Activated CD8-positive, alpha-beta memory T cell treated with anti-CD3 and anti-CD28 coated beads for 36 hours (primary cell): ENCODE data around the gene RNASEH1. TPM values are rescaled to one million over a fixed set of nuclear protein-coding genes. Genes with fewer than 3 reads are reported as not detected.

Source experiments
- CTCF ChIA-PET: fragments of 350-600 bp; sonication (Branson Sonifier 250); formaldehyde crosslinking; loops from one replicate; lab custom pipeline; 2021; ENCODE audit warnings: antibody characterized with exemption; lab: Charles Lee
- POLR2A ChIA-PET: fragments of 350-600 bp; sonication (Branson Sonifier 250); formaldehyde crosslinking; loops from one replicate; lab custom pipeline; 2021; ENCODE audit warnings: antibody characterized with exemption; lab: Charles Lee
- total RNA-seq, 2 experiments: library from RNA; stranded (reverse); gene quantifications; one replicate each; pipeline ENCODE4 v1.2.3, GENCODE V29; 2021

RNASEH1 gene
- total RNA-seq, 2 experiments from 2014 or later, result 38.6 to 41.4 TPM

GRCh38 chr2:3595985-3596384 is 37.9 kb upstream of the RNASEH1 start:
- ChIA-PET CTCF (no interaction called here), POLR2A (no interaction called here)

- ChIA-PET CTCF (no interaction called here), POLR2A (no interaction called here)
Observed at GRCh38 chr2:3595404-3595803, 37.3 kb upstream of the RNASEH1 start.

DNA sequence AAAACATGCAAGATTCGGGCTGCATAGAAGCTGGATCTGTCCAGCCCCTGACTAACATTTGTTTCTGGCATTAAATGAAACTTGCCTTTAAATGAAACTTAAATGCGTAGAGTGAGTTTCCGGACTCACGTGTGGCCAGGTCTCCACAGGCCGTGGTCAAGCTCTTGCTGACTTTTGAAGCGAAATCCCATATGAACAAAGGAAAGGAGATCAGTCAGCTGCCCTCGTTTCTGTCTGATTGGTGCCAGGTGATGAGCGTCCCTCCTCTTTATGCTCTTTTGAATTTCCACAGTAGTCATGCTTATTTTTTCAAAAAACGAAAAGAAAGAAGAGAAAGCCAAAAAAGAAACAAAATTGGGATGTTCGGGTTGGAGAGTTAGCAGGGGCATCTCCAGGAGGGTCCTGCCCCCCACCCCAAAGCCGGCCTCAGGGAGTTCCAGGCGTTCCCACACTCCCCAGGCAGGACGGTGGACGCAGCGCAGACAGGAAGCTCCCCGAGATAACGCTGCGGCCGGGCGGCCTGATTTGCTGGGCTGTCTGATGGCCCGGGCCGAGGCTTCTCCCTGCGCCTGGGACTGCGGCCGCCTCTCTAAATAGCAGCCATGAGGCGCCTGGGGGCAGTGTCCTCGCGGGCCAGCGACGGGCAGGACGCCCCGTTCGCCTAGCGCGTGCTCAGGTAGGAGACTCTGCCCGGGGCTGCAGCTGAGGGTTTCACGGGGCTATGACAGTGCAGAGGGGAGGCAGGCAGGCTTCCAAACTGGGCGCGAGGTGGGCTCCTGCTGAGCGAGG is 36.6 kb upstream of the RNASEH1 start, which contains the start of gene COLEC11:
TSS of gene COLEC11 (plus strand) at position 620 of the 789 bp plus-strand sequence. CDS start 9,229 bp downstream, outside the sequence.
- ChIA-PET CTCF (interaction anchor here (1.3 kb wide), 1 partner anchor 51 kb away, joined by 3 read pairs; no protein-coding TSS in a partner anchor), POLR2A (no interaction called here)

GRCh38 chr2:3589086-3589485 is 31.0 kb upstream of the RNASEH1 start:
- ChIA-PET CTCF (no interaction called here), POLR2A (no interaction called here)

GRCh38 chr2:3588084-3588483 is 30.0 kb upstream of the RNASEH1 start:
- POLR2A ChIA-PET, result interaction anchor here (0.6 kb wide), 1 partner anchor 132 kb away, joined by 6 read pairs; no protein-coding TSS in a partner anchor
- CTCF ChIA-PET, result no interaction called here

DNA sequence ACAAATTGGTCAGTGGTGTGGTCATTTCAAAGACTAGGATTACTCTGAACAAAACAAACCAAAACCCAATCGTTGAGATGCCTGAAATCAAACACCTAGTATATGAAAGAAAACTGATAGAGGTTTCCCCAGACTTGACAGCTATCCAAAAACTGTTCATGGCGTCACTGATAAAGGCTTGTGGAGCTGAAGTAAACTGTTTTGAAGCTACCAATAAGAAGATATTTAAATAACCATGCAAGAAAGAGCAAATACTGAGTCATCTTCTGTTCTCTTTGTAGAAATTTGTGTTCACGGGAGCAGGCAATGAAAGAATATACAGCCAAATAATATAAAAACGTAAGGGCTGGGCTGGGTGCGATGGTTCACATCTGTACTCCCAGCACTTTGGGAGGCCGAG is 29.3 kb upstream of the RNASEH1 start:
- CTCF ChIA-PET, result interaction anchor here (0.7 kb wide), 2 partner anchors 89 to 716 kb away, joined by 3 read pairs; no protein-coding TSS in a partner anchor
- POLR2A ChIA-PET, result no interaction called here

DNA sequence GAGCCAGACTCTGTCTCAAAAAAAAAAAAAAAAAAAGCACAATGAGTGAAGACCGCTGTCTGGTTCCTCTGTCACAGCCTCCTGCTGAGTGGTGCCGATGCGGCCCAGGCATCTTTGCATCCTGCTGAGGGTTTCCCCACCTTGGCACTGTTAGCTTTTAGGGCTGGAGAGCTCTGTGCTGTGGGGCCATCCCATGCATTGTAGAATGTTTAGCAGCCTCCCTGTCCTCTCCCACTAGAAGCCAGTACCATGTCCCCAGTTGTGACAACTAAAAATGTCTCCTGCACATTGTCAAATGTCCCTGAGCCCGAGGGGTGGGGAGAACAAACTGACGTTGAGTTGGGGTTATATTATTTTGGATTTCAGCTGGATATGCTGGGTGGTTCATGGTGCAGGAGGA is 28.9 kb upstream of the RNASEH1 start:
- CTCF ChIA-PET, result interaction anchor here (0.7 kb wide), 2 partner anchors 90 to 716 kb away, joined by 3 read pairs; no protein-coding TSS in a partner anchor
- POLR2A ChIA-PET, result no interaction called here

GRCh38 chr2:3586220-3586619 is 28.1 kb upstream of the RNASEH1 start:
- CTCF ChIA-PET, result no interaction called here
- POLR2A ChIA-PET, result no interaction called here

GRCh38 chr2:3585261-3586109 is 27.4 kb upstream of the RNASEH1 start:
- POLR2A ChIA-PET, result no interaction called here
- CTCF ChIA-PET, result interaction anchor here (0.9 kb wide), 1 partner anchor 12 kb away, joined by 3 read pairs; no protein-coding TSS in a partner anchor

DNA sequence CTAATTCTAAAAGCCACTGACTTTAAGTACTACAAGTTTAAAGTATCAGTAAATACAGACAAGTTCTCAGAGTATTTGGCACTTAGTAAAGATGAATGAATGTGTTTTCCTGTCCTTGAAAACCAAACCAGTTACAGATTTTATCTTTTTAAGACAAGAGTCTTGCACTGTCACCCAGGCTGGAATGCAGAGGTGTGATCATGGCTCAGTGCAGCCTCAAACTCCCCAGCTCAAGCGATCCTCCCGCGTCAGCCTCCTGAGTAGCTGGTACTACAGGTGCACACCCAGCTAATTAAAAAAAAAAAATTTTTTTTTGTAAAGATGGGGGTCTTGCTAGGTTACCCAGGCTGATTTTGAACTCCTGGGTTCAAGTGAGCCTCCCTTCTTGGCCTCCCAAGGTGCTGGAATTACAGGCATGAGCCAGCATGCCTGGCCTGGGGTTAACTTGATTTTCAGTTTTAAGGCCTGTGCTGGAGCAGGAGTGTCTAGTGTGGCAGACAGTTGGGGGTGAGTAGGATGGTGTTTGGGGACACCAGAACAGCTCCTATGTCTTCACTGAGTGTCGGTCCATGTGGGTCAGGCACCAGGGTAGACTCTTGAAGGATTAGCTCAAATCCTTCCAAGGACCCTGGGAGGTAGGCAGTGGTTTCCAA is 26.6 kb upstream of the RNASEH1 start:
- POLR2A ChIA-PET, result no interaction called here
- CTCF ChIA-PET, result interaction anchor here (0.9 kb wide), 1 partner anchor 13 kb away, joined by 3 read pairs; no protein-coding TSS in a partner anchor

- POLR2A ChIA-PET, result no interaction called here
- CTCF ChIA-PET, result interaction anchor here (0.9 to 1.8 kb wide), 2 partner anchors 14 to 67 kb away, joined by 3 to 4 read pairs; no protein-coding TSS in a partner anchor
Observed at GRCh38 chr2:3584076-3584475, 25.9 kb upstream of the RNASEH1 start.

DNA sequence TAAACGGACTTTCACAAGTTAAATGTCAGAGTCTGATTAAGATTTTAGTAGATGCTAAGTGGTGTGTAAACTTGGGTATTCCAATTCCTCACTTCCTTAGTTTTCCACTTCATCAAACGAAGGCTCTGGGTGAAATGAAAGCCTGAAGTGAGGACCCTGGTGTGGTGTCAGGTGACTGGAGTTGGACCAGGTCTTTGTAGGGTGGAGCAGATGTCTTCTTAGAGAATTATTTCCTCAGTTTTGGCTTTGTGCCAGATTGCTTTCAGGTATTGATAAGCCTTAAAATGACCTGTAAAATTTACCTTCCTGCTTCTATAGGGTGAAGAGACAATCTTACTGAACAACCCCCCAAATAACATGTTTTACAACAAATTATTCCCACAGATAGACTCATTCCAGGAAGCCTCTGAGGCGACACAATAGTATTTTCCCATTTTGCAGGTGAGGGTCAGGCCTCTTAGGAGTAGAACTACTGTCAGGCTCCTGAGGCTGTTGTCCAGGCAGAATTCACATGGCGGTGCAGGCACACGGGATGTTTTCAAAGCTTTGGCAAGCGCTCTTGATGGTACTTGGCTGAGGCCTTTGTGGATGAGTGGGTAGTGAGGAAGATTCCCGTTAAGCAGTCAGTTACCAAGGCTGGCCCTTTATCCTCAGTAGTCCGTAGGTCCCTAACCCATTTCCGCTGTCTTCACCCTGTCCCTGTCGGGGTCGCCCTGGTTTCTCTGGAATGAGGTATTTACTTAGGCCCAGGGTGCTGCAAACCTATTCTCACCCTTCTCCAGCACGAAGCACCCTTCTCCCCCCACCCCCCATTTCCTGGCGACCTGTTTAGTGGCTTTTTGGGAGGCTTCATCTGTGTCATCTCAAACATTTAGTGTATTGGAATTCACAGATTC is 23.5 kb upstream of the RNASEH1 start:
- CTCF ChIA-PET, result no interaction called here
- POLR2A ChIA-PET, result no interaction called here

- POLR2A ChIA-PET, result interaction anchor here (1.2 kb wide), 1 partner anchor 22 kb away, joined by 4 read pairs; no protein-coding TSS in a partner anchor
Observed at GRCh38 chr2:3580449-3580848, 22.3 kb upstream of the RNASEH1 start.

GRCh38 chr2:3578987-3579386 is 20.9 kb upstream of the RNASEH1 start:
- CTCF ChIA-PET, result interaction anchor here (1.3 kb wide), 1 partner anchor 73 kb away, joined by 5 read pairs; no protein-coding TSS in a partner anchor
- POLR2A ChIA-PET, result interaction anchor here (1.1 kb wide), 1 partner anchor 21 kb away, joined by 4 read pairs; the partner anchor contains the start of gene RNASEH1

More at GRCh38 chr2:3580449-3580848, 22.3 kb upstream of the RNASEH1 start:
- CTCF ChIA-PET, result no interaction called here

DNA sequence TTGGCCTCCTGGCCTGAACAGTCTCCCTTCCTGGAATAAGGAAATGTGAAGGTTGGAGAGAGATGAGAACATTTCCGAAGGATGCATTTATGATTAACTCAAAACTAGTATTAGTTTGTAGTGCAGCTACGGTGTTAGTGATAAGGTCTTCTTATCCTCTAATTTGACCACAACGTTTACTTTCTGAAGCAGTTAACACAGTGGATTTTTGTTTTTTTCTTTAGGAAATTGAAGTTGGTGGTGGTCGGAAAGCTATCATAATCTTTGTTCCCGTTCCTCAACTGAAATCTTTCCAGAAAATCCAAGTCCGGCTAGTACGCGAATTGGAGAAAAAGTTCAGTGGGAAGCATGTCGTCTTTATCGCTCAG is 18.1 kb upstream of the RNASEH1 start:
- ChIA-PET CTCF (interaction anchor here (1.2 kb wide), 1 partner anchor 75 kb away, joined by 4 read pairs; no protein-coding TSS in a partner anchor), POLR2A (interaction anchor here (0.9 to 3.9 kb wide), 4 partner anchors 18 to 198 kb away, joined by 3 to 26 read pairs (median 4); partner anchors contain the start of genes EIPR1 and RNASEH1)

DNA sequence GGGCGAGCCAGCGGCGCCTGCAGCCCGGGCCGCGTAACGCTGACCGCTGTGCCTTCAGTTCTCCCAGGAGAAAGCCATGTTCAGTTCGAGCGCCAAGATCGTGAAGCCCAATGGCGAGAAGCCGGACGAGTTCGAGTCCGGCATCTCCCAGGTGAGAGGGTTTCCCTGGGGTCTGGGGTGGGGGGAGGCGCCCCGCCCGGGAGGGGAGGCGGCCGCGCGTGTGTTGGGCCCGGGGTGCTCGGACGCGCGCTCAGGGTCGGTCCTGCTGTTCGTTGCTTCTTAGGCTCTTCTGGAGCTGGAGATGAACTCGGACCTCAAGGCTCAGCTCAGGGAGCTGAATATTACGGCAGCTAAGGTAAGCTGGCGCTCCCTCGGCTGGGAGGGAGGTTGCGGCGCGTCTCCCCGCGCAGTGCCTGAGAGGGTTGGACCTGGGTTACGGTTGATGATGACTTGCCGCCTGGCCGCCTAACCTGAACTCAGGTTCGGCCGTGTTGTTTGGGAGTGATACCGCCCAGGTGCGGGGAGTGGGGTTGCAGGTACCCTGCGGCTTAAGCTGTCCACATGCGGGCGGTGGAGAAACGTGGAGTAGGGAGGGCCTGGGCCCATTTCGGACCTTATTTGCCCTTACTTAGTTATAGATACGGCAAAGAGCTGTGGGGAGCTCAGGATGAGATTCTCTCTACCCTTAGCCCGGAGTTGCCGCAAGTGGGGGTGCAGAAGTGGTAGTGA is 17.6 kb upstream of the RNASEH1 start:
- CTCF ChIA-PET, result interaction anchor here (1.2 kb wide), 1 partner anchor 76 kb away, joined by 4 read pairs; no protein-coding TSS in a partner anchor
- POLR2A ChIA-PET, result interaction anchor here (0.9 to 3.9 kb wide), 4 partner anchors 18 to 198 kb away, joined by 3 to 26 read pairs (median 4); partner anchors contain the start of genes EIPR1 and RNASEH1

GRCh38 chr2:3574155-3574554 is 16.0 kb upstream of the RNASEH1 start:
- ChIA-PET CTCF (interaction anchor here (1.1 to 1.3 kb wide), 2 partner anchors 16 to 80 kb away, joined by 3 to 5 read pairs; partner anchors contain the start of gene RNASEH1), POLR2A (interaction anchor here (0.6 to 3.9 kb wide), 2 partner anchors 16 to 352 kb away, joined by 3 to 26 read pairs; partner anchors contain the start of gene RNASEH1)
